ENCODE measurements around the gene PRKD2. TPM values are rescaled to one million over a fixed set of nuclear protein-coding genes. Genes with fewer than 3 reads are reported as not detected.

PRKD2 gene
- total and polyA plus RNA-seq, 10 of the 15 experiments (the other 5 are each of a cell fraction or from before 2014, with no cell fraction given): 2.3 to 98.8 (median 32.9) TPM

DNA sequence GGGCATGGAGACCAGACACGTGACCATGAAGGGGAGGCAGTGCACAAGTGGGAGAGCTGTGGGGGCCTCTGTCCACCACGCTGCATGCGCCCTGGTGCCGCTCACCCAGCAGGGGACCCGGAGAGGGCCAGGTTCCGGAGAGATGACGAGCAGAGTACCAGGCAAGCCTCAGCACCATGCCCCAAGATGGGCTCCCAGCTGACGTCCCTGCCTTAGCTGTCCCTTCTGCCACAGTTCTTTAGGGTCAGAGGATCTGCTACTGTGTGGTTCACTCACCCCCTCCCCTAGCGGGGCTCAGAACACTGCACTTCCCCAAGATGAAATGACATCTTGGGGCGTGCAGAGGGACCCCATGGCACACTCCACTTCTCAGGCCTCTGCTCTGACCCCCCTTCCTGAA is 9.6 kb upstream of the PRKD2 start:
- no peak for ATAC-seq
- H3K9ac ChIP-seq (ENCODE audit: control insufficient read depth, insufficient read depth, low read length): no peak overlapping the region
- POLR2A ChIA-PET: no interaction called here
- H3K4me3 ChIP-seq: no peak overlapping the region
- no peak overlapping the region for H3K27ac ChIP-seq (ENCODE audit: control insufficient read depth, insufficient read depth)
- CTCF ChIA-PET: interaction anchor here (4.4 to 6.0 kb wide), 2 partner anchors 12 to 22 kb away, joined by 32 to 78 read pairs; partner anchors contain the start of gene PRKD2
- peaks cover 41 to 80% of the 10 kb centered on the region in 2 experiments; a peak in 3 of 4 replicates for H3K36me3 ChIP-seq (ENCODE audit: control insufficient read depth in 2 of 2, insufficient read depth in 2 of 2, low read length in 1 of 2)
- SMC1A ChIA-PET (ENCODE audit: uncharacterized antibody, unreplicated experiment): no interaction called here
- FAIRE-seq: no peak
- peaks cover 3% of the 10 kb centered on the region; the same call in 1 of the 2 replicates for H3K79me2 ChIP-seq (ENCODE audit: control insufficient read depth, insufficient read depth, low read length)
- no peak overlapping the region for H3K4me2 ChIP-seq (ENCODE audit: control insufficient read depth, insufficient read depth)
- RAD21 ChIA-PET (ENCODE audit: unreplicated experiment): interaction anchor here (0.7 kb wide), 1 partner anchor 67 kb away, joined by 3 read pairs; no protein-coding TSS in a partner anchor
- TSS peak; percentile 12 for BruUV-seq (replicated peaks)
- no peak for DNase-seq (ENCODE audit: low read depth, low spot score)
- no peaks in the 10 kb centered on the region for H3K9me3 ChIP-seq (replicated peaks; ENCODE audit: control insufficient read depth, insufficient read depth, low read length)
- H3K4me1 ChIP-seq (ENCODE audit: control insufficient read depth, insufficient read depth, low read length): peaks cover 4% of the 10 kb centered on the region
- no peaks in the 10 kb centered on the region for H3K27me3 ChIP-seq (replicated peaks in 1 of 2; ENCODE audit: control insufficient read depth in 2 of 2, insufficient read depth in 2 of 2, low read length in 1 of 2)
- WGBS (ENCODE audit: insufficient coverage, insufficient replicate concordance, low lambda C conversion rate, missing lambda C conversion rate): 89% methylated on average over 10 of the region's 10 CpGs
- intact Hi-C loops (cut with micrococcal nuclease; ENCODE audit: unreplicated experiment) (loop anchor here (5.0 kb wide), 1 partner anchor 34 kb away; no protein-coding TSS in a partner anchor), in situ Hi-C loops (cut with MboI) (no loop called here)
- H4K20me1 ChIP-seq (ENCODE audit: control insufficient read depth, insufficient read depth): no peaks in the 10 kb centered on the region; the same call in 1 of the 2 replicates
- no peak overlapping the region for H2AFZ ChIP-seq (ENCODE audit: control insufficient read depth, low read depth, low read length)
- TF ChIP-seq TCF3 (IDR thresholded peaks at IDR 0.05; ENCODE audit: borderline replicate concordance, insufficient read depth, low read depth, low read length) (no peak), HSF1 (IDR thresholded peaks at IDR 0.05; ENCODE audit: low read depth, low read length) (no peak), KDM1A (IDR thresholded peaks at IDR 0.05; ENCODE audit: borderline replicate concordance) (no peak), POLR2A (IDR thresholded peaks at IDR 0.05; ENCODE audit: low read depth, low read length) (no peak; the same call in 1 of the 2 replicates), MTA2 (IDR thresholded peaks at IDR 0.05; ENCODE audit: low read depth) (no peak), CHD4 (IDR thresholded peaks at IDR 0.05) (no peak), BRCA1 (IDR thresholded peaks at IDR 0.05; ENCODE audit: low read depth, low read length) (no peak), POLR2AphosphoS5 (IDR thresholded peaks at IDR 0.05; ENCODE audit: low read length) (no peak), EGR1 (IDR thresholded peaks at IDR 0.05; ENCODE audit: borderline replicate concordance in 1 of 2, low read depth in 2 of 2, low read length in 2 of 2) (no peak), IRF5 (IDR thresholded peaks at IDR 0.05; ENCODE audit: borderline replicate concordance) (no peak), CEBPZ (IDR thresholded peaks at IDR 0.05; ENCODE audit: low read depth, low read length) (no peak), FOXM1 (IDR thresholded peaks at IDR 0.05; ENCODE audit: low read depth, low read length) (no peak), MTA3 (IDR thresholded peaks at IDR 0.05; ENCODE audit: borderline replicate concordance, low read length) (no peak), DPF2 (IDR thresholded peaks at IDR 0.05) (no peak), CBX5 (IDR thresholded peaks at IDR 0.05; ENCODE audit: low read depth) (no peak), BCL11A (IDR thresholded peaks at IDR 0.05; ENCODE audit: low read depth, low read length) (no peak)
- TF ChIP-seq, protein P1, sequence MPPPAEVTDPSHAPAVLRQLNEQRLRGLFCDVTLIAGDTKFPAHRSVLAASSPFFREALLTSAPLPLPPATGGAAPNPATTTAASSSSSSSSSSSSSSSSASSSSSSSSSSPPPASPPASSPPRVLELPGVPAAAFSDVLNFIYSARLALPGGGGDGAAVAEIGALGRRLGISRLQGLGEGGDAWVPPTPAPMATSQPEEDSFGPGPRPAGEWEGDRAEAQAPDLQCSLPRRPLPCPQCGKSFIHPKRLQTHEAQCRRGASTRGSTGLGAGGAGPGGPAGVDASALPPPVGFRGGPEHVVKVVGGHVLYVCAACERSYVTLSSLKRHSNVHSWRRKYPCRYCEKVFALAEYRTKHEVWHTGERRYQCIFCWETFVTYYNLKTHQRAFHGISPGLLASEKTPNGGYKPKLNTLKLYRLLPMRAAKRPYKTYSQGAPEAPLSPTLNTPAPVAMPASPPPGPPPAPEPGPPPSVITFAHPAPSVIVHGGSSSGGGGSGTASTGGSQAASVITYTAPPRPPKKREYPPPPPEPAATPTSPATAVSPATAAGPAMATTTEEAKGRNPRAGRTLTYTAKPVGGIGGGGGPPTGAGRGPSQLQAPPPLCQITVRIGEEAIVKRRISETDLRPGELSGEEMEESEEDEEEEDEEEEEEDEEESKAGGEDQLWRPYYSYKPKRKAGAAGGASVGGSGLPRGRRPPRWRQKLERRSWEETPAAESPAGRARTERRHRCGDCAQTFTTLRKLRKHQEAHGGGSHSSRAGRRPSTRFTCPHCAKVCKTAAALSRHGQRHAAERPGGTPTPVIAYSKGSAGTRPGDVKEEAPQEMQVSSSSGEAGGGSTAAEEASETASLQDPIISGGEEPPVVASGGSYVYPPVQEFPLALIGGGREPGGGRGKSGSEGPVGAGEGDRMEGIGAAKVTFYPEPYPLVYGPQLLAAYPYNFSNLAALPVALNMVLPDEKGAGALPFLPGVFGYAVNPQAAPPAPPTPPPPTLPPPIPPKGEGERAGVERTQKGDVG (CRISPR knock-in tag; IDR thresholded peaks at IDR 0.05): no peak

All from GM12878 (cell line).